H9 (cell line): ENCODE measurements around the gene PLXNA2. TPM values are rescaled to one million over a fixed set of nuclear protein-coding genes. Genes with fewer than 3 reads are reported as not detected.

Source experiments
- DNase-seq: peaks from one replicate; pipeline ENCODE4 v3.0.0-alpha.2; 2017
- H2AFZ ChIP-seq: one replicate; pipeline ENCODE4 v1.6.1; 2013; ENCODE audit warnings: mild to moderate bottlenecking, low read length, control low read depth, moderate library complexity
- H2AK5ac ChIP-seq: 2 replicates; pipeline ENCODE4 v1.6.1; 2013; ENCODE audit warnings: low read length, control low read depth, mixed read lengths; ENCODE audit not compliant: insufficient read length
- H2BK120ac ChIP-seq: one replicate; pipeline ENCODE4 v1.6.1; 2013; ENCODE audit warnings: low read depth, mild to moderate bottlenecking, low read length, control low read depth, inconsistent platforms; ENCODE audit not compliant: poor library complexity, severe bottlenecking
- H2BK12ac ChIP-seq: 2 replicates; pipeline ENCODE4 v1.6.1; 2013; ENCODE audit warnings: low read length, control low read depth, mixed read lengths, low read depth; ENCODE audit not compliant: insufficient read length
- H2BK15ac ChIP-seq: 2 replicates; pipeline ENCODE4 v1.6.1; 2013; ENCODE audit warnings: low read depth, low read length, control low read depth
- H2BK20ac ChIP-seq: one replicate; pipeline ENCODE4 v1.6.1; 2013; ENCODE audit warnings: low read depth, mild to moderate bottlenecking, low read length, control low read depth, inconsistent platforms; ENCODE audit not compliant: poor library complexity, severe bottlenecking
- H2BK5ac ChIP-seq: 2 replicates; pipeline ENCODE4 v1.6.1; 2013; ENCODE audit warnings: low read length, control low read depth, mixed read lengths; ENCODE audit not compliant: insufficient read length
- H3K14ac ChIP-seq: 2 replicates; pipeline ENCODE4 v1.6.1; 2013; ENCODE audit warnings: low read length, control low read depth; ENCODE audit not compliant: insufficient read depth
- H3K18ac ChIP-seq: 2 replicates; pipeline ENCODE4 v1.6.1; 2013; ENCODE audit warnings: low read depth, mild to moderate bottlenecking, mixed read lengths, low read length, control low read depth; ENCODE audit not compliant: insufficient read length
- H3K23ac ChIP-seq: 2 replicates; pipeline ENCODE4 v1.6.1; 2013; ENCODE audit warnings: low read length, control low read depth, mixed read lengths, low read depth; ENCODE audit not compliant: insufficient read length
- H3K23me2 ChIP-seq: 2 replicates; pipeline ENCODE4 v1.6.1; 2013; ENCODE audit warnings: low read depth, mild to moderate bottlenecking, mixed read lengths, low read length, control low read depth; ENCODE audit not compliant: insufficient read length, poor library complexity, severe bottlenecking
- H3K27ac ChIP-seq: 2 replicates; pipeline ENCODE4 v1.5.1; 2013; ENCODE audit warnings: low read length, control low read depth, mixed read lengths, low read depth; ENCODE audit not compliant: insufficient read length
- H3K27me3 ChIP-seq: 2 replicates; pipeline ENCODE4 v1.6.1; 2013; ENCODE audit warnings: low read length, control low read depth, inconsistent platforms; ENCODE audit not compliant: insufficient read depth
- H3K4ac ChIP-seq: 2 replicates; pipeline ENCODE4 v1.6.1; 2013; ENCODE audit warnings: low read depth, mild to moderate bottlenecking, control low read depth, inconsistent platforms, low read length, moderate library complexity
- H3K4me1 ChIP-seq: 2 replicates; pipeline ENCODE4 v1.6.1; 2013; ENCODE audit warnings: low read length, control low read depth, inconsistent platforms; ENCODE audit not compliant: insufficient read depth
- H3K4me2 ChIP-seq: 2 replicates; pipeline ENCODE4 v1.6.1; 2013; ENCODE audit warnings: low read length, control low read depth, mixed read lengths; ENCODE audit not compliant: insufficient read length, insufficient read depth
- H3K56ac ChIP-seq: 2 replicates; pipeline ENCODE4 v1.6.1; 2013; ENCODE audit warnings: low read depth, mild to moderate bottlenecking, mixed read lengths, low read length, control low read depth; ENCODE audit not compliant: insufficient read length
- H3K79me1 ChIP-seq: 2 replicates; pipeline ENCODE4 v1.6.1; 2013; ENCODE audit warnings: low read depth, mild to moderate bottlenecking, moderate library complexity, low read length, control low read depth, inconsistent platforms; ENCODE audit not compliant: insufficient read depth, poor library complexity, severe bottlenecking
- H3K79me2 ChIP-seq: 2 replicates; pipeline ENCODE4 v1.6.1; 2013; ENCODE audit warnings: low read length, control low read depth, inconsistent platforms; ENCODE audit not compliant: insufficient read depth
- H3K9ac ChIP-seq: 2 replicates; pipeline ENCODE4 v1.6.1; 2013; ENCODE audit warnings: low read length, control low read depth, mixed read lengths; ENCODE audit not compliant: insufficient read length; ENCODE audit errors: extremely low read depth
- H3K9me3 ChIP-seq: one replicate; pipeline ENCODE4 v1.6.1; 2013; ENCODE audit warnings: low read depth, low read length, inconsistent platforms; ENCODE audit not compliant: control insufficient read depth
- H3T11ph ChIP-seq: one replicate; pipeline ENCODE4 v1.6.1; 2013; ENCODE audit warnings: mild to moderate bottlenecking, low read length, control low read depth, inconsistent platforms
- H4K20me1 ChIP-seq: one replicate; pipeline ENCODE4 v1.6.1; 2013; ENCODE audit not compliant: control insufficient read depth, insufficient read length, insufficient read depth
- H4K5ac ChIP-seq: 2 replicates; pipeline ENCODE4 v1.6.1; 2013; ENCODE audit warnings: low read depth, mild to moderate bottlenecking, mixed read lengths, low read length, control low read depth; ENCODE audit not compliant: insufficient read length
- H4K8ac ChIP-seq: replicated peaks from 2 replicates; pipeline ENCODE4 v1.6.1; 2013; ENCODE audit warnings: low read length, control low read depth, mixed read lengths, low read depth; ENCODE audit not compliant: insufficient read length
- H4K91ac ChIP-seq: 2 replicates; pipeline ENCODE4 v1.6.1; 2013; ENCODE audit warnings: low read depth, mild to moderate bottlenecking, moderate library complexity, mixed read lengths, low read length, control low read depth; ENCODE audit not compliant: insufficient read length
- H3K27ac Mint-ChIP-seq, 3 experiments: 2 replicates in 2 of 3; 3 replicates in 1 of 3; pipeline ENCODE4 v1.8.0; 2020 to 2021; ENCODE audit warnings: mixed read lengths in 3 of 3, mild to moderate bottlenecking in 1 of 3, moderate library complexity in 1 of 3
- H3K27me3 Mint-ChIP-seq: 2 replicates; pipeline ENCODE4 v1.8.0; 2021; ENCODE audit warnings: low read depth, mild to moderate bottlenecking, moderate library complexity, mixed read lengths
- H3K36me3 Mint-ChIP-seq, 3 experiments: 2 replicates in 2 of 3; 3 replicates in 1 of 3; pipeline ENCODE4 v1.8.0; 2020 to 2021; ENCODE audit warnings: low read depth in 3 of 3, mixed read lengths in 3 of 3; ENCODE audit not compliant: insufficient read depth in 1 of 3
- H3K4me1 Mint-ChIP-seq, 2 experiments: 2 replicates each; pipeline ENCODE4 v1.8.0; 2020; ENCODE audit warnings: mixed read lengths in 2 of 2
- H3K4me3 Mint-ChIP-seq, 2 experiments: 2 replicates in 1 of 2; 3 replicates in 1 of 2; pipeline ENCODE4 v1.8.0; 2020 to 2021; ENCODE audit warnings: mild to moderate bottlenecking in 2 of 2, mixed read lengths in 2 of 2, moderate library complexity in 1 of 2
- H3K9me3 Mint-ChIP-seq, 2 experiments: 2 replicates in 1 of 2; 3 replicates in 1 of 2; pipeline ENCODE4 v1.8.0; 2020; ENCODE audit warnings: mild to moderate bottlenecking in 2 of 2, mixed read lengths in 2 of 2, moderate library complexity in 1 of 2
- CTCF ChIP-seq: fragments of 200-600 bp; sonication (generic); conservative IDR thresholded peaks from 3 replicates; pipeline ENCODE4 v1.8.0; 2021; ENCODE audit warnings: antibody characterized with exemption, mild to moderate bottlenecking
- WGBS: extraction: QIAGEN DNeasy Blood & Tissue Kit; methylation state at CpG from one replicate; pipeline ENCODE4 v1.1.7; 2013; ENCODE audit warnings: missing lambda C conversion rate, low lambda C conversion rate, mixed read lengths; ENCODE audit not compliant: insufficient read length; ENCODE audit errors: extremely low coverage; 5-methylcytosine and 5-hydroxymethylcytosine counted together
- total RNA-seq: library from RNA; stranded (reverse); gene quantifications from 2 replicates; pipeline ENCODE4 v1.2.1, GENCODE V29; 2021

PLXNA2 gene
- total RNA-seq, 1 experiment from 2014 or later: 0.57 TPM

GRCh38 chr1:208289716-208290115, 45.5 kb upstream of the PLXNA2 start:
- no peak overlapping the region for H3T11ph ChIP-seq
- H3K4me1 ChIP-seq: peaks cover 5% of the 10 kb centered on the region; the same call in 1 of the 2 replicates
- no peak overlapping the region for H2BK20ac ChIP-seq
- Mint-ChIP-seq H3K4me3 (no peak overlapping the region), H3K27me3 (no peaks in the 10 kb centered on the region), H3K4me1 (peaks cover 15 to 16% of the 10 kb centered on the region in 2 experiments), H3K36me3 (no peaks in the 10 kb centered on the region), H3K27ac (no peak overlapping the region), H3K9me3 (no peaks in the 10 kb centered on the region)
- H3K4ac ChIP-seq: no peak overlapping the region
- H3K23ac ChIP-seq: no peak overlapping the region
- H3K18ac ChIP-seq: no peak overlapping the region
- H3K79me2 ChIP-seq: no peaks in the 10 kb centered on the region
- H3K23me2 ChIP-seq: peaks cover 3% of the 10 kb centered on the region
- no peak overlapping the region for H3K27ac ChIP-seq
- H3K56ac ChIP-seq: no peak overlapping the region
- no peak overlapping the region for H2BK15ac ChIP-seq
- H3K9me3 ChIP-seq: no peaks in the 10 kb centered on the region
- no peak overlapping the region for H2BK120ac ChIP-seq
- DNase-seq: no peak
- H2BK12ac ChIP-seq: no peak overlapping the region
- H3K27me3 ChIP-seq: no peaks in the 10 kb centered on the region
- no peak overlapping the region for H2AK5ac ChIP-seq
- no peak overlapping the region for H4K8ac ChIP-seq
- no peak overlapping the region for H3K14ac ChIP-seq
- H3K4me2 ChIP-seq: no peak overlapping the region
- H4K5ac ChIP-seq: no peak overlapping the region
- H2AFZ ChIP-seq: no peak overlapping the region
- no CpG with 5 or more reads among the region's 2 CpGs for WGBS
- no peak overlapping the region for H3K9ac ChIP-seq
- no peak for TF ChIP-seq CTCF
- H2BK5ac ChIP-seq: no peak overlapping the region
- H3K79me1 ChIP-seq: no peaks in the 10 kb centered on the region
- no peaks in the 10 kb centered on the region for H4K20me1 ChIP-seq
- H4K91ac ChIP-seq: no peak overlapping the region
